GM23248 (cell line): ENCODE results near the gene FHDC1.

Experiments
- EZH2 ChIP-seq: fragments of 200-600 bp; sonication (generic); IDR thresholded peaks from 2 replicates; pipeline ENCODE4 v1.6.1; 2018; ENCODE audit warnings: antibody characterized with exemption, mild to moderate bottlenecking; ENCODE audit not compliant: insufficient read depth, poor library complexity, severe bottlenecking
- EZH2phosphoT487 ChIP-seq: fragments of 200-600 bp; sonication (generic); IDR thresholded peaks from 2 replicates; pipeline ENCODE4 v1.6.1; 2018; ENCODE audit warnings: antibody characterized with exemption, moderate library complexity, mild to moderate bottlenecking, low read depth; ENCODE audit not compliant: insufficient read depth

GRCh38 chr4:152971053-152971452, 34.9 kb downstream of the FHDC1 start:
- no peak for TF ChIP-seq EZH2
- no peak for TF ChIP-seq EZH2phosphoT487
